GM18520 (cell line): ENCODE data around the gene EFNA2.
"Not testable (repeated sequence)": the region's sequence is repeated elsewhere in the genome, so short reads cannot be mapped to it uniquely, and the experiment has no call there.

Source experiments
- ATAC-seq: cut with Tn5 transposase; IDR thresholded peaks from one replicate; pipeline ENCODE4 v1.9.1; 2021; ENCODE audit not compliant: unreplicated experiment

EFNA2 gene

DNA sequence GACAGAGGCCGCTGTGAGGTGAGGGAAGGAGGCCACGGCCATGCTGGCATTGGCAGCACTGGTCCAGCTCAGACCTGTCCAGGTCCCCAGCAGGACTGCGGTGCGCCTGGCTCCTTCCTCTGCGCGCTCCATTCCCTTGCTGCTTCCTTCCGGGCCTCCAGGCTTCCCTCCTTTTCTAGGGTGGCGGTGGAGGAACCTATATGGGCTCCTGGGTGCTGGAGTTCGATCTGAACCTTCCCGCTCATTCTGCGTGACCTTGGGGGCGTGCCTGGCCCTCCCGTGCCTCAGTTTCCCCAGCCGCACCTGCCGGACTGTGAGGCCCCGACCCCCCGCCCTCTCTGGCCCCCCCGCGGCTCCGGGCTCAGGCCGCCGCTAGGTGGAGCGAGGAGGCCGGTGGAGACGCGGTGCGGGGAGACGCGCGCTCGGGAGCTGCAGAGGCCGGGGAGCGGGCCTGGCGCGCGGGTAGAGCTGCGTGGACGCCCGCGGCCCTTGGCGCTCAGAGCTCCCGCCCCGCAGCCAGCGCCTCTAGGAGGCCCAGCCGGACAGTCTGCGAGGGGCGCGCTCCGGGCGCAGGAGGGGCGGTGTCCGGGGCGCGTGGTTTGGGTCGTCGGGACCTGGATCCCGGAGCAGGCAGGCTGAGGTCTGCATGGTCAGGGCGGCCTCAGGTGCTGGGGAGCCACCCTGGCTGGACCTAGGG, 29.9 kb downstream of the EFNA2 start:
- no peak for ATAC-seq

DNA sequence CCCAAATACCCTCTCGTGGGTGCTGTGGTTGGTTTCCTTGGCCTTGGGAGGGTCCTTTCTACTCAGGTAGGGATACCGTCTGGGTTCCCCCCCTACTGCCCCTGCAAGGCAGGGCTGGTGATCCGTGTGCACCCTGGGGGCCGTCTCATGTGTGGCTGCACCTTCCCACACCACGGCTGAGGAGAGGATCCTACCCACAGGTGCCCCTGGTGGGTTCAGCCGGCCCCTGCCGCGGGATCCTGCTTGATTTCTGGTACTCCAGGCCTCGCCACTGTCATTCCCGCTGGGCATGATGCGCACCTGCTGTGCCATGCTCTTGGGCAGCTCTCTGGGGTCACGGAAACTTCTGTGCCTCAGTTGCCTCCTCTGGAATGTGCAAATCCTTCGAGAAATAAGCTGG, 30.8 kb downstream of the EFNA2 start:
- no peak for ATAC-seq

DNA sequence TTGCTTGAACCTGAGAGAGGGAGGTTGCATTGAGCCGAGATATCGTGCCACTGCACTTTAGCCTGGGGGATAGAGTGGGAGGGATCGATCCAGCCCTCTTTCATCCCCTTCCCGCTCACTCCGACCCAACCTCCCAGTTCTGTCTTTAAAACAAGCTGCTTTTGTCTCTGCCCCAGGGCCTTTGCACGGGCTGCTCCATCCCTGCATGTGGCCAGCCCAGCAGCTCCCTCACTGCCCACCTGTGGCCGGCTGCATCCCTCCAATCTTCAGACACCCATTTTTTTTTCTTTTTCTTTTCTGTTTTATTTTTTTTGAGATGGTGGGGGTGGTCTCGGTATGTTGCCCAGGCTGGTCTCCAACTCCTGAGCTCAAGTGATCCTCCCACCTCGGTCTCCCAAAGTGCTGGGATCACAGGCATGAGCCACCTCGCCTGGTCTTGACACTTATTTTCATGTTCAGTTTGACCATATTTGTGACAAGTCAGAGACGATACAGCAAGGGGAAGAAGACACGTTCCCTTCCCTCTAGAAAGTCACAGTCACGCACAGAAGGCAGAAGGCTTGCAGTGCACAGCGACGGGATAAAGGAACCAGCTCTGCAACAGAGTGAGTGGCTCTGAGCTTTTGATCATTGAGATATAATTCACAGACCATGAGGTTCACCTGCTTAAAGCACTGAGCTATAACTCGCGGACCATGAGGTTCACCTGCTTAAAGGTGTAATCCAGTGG, 31.8 kb downstream of the EFNA2 start:
- ATAC-seq: no peak

DNA sequence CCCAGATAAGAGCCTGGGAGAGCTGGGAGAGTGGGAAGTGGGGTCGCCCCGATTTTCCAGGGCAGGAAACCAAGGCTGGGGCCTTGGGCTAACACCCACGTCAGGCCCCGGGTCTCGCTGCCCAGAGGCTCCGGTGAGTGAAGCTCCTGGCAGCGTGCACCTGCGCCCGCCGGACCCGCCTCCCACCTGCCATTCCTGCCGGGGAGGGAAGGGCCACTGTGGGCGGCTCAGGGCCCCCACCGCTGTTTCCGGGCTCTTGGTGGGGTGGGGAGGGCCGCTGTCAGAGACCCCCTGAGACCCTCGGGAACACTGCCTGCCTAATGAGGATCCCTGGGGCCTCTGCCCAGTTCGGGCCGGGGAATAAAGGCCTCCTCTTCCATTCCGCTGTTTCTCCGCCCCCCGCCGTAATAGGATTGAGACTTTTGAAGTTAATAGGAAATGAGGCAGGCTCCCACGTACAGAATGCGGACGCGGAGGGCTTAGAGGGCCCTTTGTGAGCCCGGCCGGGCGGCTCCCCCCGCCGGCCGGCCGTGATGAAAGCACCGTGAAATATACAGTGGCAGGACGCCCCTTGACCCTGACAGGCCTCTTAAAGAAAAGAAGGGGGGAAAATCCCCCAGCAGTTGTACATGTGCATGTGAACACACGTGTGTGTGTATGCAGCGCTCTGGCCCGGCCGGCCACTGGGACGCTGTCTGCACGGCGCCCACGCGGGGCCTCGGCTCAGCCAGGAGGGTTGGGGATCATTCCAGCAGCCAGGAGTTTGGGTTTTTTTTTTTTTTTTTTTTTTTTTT, 33.2 kb downstream of the EFNA2 start:
- no peak for ATAC-seq

DNA sequence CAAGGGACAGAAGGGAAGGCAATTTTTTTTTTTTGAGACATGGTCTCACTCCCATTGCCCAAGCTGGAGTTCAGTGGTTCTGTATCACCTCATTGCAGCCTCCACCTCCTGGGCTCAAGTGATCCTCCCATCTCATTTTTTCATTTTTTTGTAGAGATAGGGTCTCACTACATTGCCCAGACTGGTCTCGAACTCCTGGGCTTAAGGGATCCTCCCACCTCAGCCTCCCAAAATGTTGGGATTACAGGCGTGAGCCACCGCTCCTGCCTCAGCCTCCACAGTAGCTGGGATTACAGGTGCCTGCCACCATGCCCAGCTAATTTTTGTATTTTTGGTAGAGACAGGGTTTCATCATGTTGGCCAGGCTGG, 34.6 kb downstream of the EFNA2 start:
- ATAC-seq: not testable (repeated sequence)

DNA sequence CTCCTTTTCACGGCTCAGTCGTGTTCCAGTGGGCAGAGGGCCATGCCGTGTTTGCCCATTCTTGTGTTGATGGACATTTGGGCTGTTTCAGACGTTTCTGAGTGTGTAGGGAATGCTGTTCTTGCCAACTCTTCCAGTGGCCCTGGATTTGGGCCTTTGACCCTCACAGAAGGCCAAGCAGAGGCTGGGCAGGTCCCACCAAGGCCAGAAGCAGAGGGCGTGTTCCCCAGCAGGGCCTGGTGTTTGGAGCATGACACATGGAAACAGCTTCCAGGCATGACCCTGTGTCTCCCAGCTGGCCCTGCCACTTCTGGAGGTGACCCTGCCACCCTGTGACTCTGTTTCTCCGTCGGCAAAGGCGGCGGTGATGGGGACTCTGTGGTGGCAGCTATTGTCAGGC, 35.9 kb downstream of the EFNA2 start:
- ATAC-seq: no peak

DNA sequence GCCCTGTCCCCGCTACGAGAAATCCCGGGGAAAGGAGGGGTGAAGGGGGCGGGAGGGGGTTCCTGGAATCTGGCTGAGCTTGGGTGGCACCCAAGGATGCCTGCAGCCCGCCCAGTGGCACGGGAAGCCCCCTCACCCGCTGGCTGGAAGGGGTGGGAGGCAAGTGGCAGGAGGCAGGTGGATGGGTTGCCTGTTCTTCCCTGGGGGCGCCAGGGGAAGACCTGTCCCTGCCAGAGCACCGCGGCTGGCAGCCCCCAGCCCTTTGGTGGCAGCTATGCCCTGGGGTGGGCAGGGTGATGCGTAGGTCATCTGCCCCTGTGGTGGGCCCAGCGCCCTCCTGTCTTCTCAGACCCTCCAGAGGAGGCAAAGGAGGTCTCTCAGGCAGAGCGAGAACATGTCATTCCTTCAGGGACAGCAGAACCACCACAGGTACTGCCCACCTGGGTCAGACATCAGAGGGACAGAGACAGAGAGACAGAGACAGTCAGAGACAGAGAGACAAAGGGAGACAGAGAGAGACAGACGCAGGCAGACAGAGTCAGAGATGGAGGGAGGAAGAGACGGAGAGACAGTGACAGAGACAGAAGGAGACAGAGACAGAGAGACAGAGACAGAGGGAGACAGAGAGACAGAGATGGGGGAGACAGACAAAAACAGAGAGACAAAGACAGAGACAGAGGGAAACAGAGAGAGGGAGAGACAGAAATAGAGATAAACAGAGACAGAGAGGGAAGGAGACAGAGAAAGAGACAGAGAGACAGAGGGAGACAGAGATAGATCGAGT, 36.7 kb downstream of the EFNA2 start:
- no peak for ATAC-seq

DNA sequence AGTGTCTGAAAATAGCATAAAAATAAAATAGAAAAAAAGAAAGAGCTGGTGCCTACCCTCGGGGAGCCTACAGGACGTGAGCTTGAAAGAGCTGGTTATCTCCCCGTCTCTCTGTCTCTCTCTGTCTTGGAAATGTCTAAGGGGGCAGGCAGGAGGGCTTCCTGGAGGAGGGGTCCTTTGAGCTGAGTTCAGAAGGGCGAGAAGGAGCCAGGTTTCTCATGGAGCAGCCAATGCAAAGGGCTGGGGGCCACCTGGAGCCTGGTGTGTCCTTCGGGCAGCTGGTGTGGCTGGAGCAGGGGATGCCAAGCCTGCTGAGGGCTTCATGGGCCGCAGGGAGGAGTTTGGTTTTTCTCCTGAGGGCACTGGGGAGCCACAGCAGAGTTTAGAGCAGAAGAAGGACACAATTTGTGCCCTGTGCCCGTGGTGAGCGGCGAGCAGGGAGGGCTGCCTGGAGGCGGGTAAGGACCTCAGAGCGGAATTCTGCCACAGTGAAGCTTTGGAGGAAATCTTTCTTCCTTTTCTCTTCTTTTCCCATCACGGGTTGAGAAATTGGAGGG, 38.7 kb downstream of the EFNA2 start:
- ATAC-seq: no peak

DNA sequence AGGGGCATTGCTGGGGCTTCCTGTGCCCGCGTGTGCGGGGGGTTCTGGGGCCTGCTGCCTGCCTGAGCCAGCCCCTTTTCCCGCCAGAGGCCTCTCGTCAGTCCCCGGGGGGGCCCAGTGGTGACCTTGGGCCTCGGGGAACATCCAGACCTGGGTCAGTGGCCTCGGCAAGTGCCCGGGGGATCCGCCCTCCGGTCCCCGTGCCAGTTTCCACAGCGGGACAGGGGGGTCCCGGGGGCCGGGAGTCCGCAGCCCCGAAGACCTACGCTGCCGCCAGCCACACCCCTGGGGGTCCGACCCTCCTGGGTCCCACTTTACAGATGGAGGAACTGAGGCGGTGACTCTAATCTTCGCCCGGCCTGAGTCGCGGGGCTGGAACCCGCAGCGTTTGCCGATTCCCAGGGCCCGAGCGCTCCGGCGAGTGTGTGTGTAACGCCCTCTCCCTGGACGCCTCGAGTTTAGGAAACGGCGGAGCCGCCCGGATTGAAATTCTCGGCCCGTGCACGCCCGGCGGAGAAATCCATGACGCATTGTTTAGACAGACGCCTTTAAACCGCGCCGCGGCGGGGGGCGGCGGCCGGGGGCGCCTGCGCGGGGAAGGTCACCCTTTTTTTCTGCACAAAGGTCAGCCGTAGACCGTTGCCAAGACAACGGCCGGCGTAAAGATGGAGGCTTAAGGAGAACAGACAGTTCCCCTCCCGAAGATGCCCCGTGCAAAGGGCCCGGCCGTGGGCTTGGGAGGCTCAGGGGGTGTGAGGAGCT, 39.3 kb downstream of the EFNA2 start:
- no peak for ATAC-seq

DNA sequence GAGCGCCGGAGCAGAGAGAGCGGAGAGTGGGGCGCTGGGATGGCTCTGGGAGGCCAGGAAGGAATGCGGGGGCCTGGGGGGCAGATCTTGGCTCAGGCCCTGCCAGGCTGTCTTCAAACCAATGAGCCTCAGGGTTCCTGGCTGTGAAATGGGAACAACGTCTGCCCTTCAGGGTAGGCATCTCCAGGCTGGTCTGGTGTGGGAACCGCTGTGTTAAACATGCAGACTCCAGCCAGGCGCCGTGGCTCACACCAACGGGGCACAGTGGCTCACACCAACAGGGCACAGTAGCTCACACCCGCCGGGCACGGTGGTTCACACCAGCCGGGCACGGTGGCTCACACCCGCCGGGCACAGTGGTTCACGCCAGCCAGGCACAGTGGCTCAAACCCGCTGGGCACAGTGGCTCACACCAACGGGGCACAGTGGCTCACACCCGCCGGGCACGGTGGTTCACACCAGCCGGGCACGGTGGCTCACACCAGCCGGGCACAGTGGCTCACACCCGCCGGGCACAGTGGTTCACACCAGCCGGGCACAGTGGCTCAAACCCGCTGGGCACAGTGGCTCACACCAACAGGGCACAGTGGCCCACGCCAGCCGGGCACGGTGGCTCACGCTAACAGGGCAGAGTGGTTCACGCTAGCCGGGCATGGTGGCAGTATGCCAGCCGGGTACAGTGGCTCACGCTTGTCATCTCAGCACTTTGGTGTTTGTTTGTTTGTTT, 40.1 kb downstream of the EFNA2 start:
- ATAC-seq: no peak

DNA sequence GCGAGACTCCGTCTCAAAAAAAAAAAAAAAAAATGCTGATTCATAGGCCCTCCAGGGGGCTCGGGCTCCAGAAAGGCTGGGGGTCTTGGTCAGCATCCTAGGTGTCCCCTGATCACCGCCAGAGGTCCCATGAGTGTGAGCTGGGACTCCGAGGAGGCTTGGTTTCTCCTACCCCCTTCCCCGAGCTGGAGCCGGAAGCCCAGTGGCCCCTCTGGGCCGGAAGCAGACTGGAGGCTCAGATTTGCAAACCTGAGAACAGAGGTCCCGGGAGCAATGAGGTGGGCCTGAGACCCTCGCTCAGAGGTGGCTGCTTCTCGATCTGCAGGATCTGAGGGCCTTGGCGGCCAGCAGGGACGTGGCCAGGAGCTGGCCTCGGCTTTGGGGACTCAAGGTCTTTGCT, 41.5 kb downstream of the EFNA2 start:
- no peak for ATAC-seq

DNA sequence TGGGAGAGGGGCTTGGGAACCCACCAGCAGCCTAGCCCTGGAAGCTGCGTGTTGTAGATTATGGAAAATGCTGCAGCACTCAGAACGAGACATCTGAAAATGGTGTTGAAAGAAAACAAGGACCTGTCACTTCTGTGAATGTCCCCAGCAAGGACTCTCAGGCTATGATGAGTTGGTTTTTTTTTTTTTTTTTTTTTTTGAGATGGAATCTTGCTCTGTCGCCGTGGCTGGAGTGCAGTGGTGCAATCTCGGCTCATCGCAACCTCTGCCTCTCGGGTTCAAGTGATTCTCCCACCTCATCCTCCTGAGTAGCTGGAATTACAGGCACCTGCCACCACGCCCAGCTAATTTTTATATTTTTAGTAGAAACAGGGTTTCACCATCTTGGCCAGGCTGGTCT, 46.5 kb downstream of the EFNA2 start:
- ATAC-seq: not testable (repeated sequence)

DNA sequence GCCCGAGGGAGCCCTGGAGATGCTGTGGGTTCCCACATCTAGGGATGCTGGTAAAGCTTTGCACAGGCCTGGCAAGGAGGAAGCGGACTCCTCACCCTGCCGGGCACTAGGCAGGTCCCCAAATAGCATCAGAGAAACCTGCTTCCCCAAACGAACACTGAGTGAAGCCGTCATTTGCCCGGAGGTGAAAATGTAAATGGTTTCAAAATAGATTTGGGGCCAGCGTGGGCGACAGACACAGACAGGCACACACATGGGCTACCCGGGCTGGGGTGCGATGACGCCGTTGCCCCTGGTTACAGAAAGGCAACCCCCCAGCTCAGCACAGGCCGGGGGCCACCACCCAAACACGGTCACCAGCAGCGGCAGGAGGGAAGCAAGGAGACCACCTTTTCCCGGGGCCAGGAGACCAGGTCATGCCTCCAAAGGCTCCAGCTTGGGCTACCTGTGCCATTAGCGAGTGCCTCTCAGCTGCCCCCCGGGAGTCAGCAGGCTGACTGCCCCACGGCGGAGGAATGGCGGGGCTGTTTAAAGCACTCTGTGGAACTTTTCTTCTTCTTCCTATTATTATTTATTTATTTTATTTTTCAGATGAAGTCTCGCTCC, 50.5 kb downstream of the EFNA2 start:
- no peak for ATAC-seq

DNA sequence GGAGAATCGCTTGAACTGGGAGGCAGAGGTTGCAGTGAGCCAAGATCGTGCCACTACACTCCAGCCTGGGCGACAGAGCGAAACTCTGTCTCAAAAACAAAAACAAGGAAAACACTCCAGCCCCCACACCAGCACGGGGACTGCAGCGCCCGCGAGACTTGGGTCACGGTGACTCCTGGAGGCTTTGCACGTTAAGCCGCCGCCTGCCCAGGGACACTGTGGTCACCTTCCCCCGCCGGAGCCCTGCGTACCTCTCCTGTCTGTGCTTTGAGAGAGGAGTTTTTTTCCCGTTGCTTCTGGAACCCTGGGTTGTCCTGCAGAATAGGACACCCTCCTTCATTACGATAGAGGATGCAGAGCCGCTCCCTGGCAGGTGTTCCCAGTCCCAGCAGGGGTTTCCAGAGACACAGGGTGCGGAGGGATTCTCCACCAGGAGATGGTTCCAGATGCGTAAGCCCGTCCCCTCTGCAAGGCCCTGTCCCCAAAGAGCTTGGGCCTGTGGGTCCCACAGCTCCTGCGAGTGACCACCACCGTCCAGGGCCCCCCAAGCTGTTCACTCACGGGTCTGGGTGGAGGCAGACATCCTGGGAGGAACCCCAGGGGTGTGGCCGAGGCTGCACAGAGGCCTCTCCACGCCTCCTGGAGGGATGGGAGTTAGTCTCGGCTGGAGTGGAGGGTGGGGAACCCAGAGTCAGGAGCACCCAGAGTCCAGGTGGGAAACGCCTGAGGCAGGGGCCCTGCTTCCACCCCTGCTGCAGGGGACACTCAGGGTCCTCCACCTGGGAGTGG, 55.2 kb downstream of the EFNA2 start:
- ATAC-seq: no peak

DNA sequence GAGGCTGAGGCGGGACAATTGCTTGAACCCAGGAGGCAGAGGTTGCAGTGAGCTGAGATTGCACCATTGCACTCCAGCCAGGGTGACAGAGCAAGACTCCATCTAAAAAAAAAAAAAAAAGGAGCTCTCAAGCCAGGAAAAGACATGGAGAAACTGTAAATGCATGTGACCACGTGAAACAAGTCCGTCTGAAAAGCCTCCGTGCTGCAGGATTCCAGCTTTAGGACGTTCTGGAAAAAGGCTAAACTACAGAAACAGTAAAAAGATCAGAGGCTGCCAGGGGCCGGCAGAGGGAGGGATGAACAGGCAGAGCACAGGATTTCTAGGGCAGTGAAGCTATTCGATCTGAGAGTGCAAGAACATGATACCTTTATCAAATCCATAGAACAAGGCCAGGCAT, 57.4 kb downstream of the EFNA2 start:
- no peak for ATAC-seq

DNA sequence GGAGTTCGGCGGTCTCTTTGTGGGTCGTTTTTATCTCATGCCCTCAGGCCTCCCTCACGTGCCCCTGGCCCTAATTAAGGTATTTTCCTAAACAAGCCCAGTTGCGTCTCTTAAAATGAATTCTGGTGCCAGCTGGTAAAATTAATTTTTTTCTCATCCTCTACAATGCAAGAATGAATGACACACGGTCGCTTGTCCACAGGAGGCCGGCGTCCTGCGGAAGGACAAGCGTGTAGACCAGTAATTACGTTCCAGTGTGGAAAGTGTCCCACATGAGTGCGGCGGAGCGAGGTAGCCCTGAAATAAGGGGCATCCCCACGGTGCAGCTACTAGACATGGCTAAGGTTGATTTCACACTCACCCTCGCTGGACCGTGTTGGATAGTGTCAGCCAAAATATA, 63.5 kb downstream of the EFNA2 start:
- no peak for ATAC-seq

DNA sequence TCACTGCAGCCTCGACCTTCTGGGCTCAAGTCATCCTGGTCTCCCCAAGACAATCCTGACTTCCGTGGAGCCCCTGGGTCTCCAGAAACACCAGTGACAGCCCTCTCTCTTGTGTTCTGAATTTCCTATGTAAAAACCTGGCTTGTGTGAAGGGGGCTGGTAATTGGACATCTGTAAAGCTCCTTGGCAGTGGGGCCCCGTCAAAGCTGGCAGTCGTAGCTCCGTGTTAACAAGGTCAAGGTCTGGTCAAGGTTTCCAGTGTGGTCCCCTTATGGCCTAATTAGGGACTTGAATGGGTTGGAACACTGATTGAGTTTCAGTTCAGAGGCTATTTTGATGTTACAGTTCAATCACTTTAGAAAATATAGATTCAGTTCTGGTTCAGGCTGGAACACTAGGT, 65.2 kb downstream of the EFNA2 start:
- ATAC-seq: no peak
